Mucosa of descending colon (tissue), 3 donors: ENCODE data around the gene FFAR4. TPM values are rescaled to one million over a fixed set of nuclear protein-coding genes. Genes with fewer than 3 reads are reported as not detected.
"Not testable (repeated sequence)": the region's sequence is repeated elsewhere in the genome, so short reads cannot be mapped to it uniquely, and the experiment has no call there.

ENCODE experiments used
- ATAC-seq: fragments of 200-7000 bp; cut with Tn5 transposase; one replicate; pipeline ENCODE4 v1.9.1; 2020; ENCODE audit warnings: mild to moderate bottlenecking, moderate library complexity
- DNase-seq, 3 donors: peaks; one replicate each; pipeline ENCODE4 v3.0.0-alpha.2; 2020
- H3K36me3 ChIP-seq: fragments of 200-600 bp; one replicate; pipeline ENCODE4 v1.8.0; 2021; ENCODE audit warnings: low read depth, mild to moderate bottlenecking
- H3K4me1 ChIP-seq: fragments of 200-600 bp; one replicate; pipeline ENCODE4 v1.8.0; 2021; ENCODE audit warnings: low read depth, mild to moderate bottlenecking
- H3K4me3 ChIP-seq: fragments of 200-600 bp; one replicate; pipeline ENCODE4 v1.8.0; 2021; ENCODE audit warnings: mild to moderate bottlenecking
- H3K9me3 ChIP-seq: fragments of 200-600 bp; one replicate; pipeline ENCODE4 v1.8.0; 2021; ENCODE audit warnings: mild to moderate bottlenecking
- CTCF ChIP-seq: fragments of 200-600 bp; IDR thresholded peaks from one replicate; pipeline ENCODE4 v1.8.0; 2022; ENCODE audit warnings: antibody characterized with exemption, mild to moderate bottlenecking
- intact Hi-C, 2 donors: fragments of 100-400 bp; cut with DNase I in 1 of 2; cut with micrococcal nuclease in 1 of 2; formaldehyde crosslinking; loops; one replicate each; pipeline versions ENCODE4 v1.11.0 to v1.11.1; 2022; cut with DNase I, micrococcal nuclease
- long read RNA-seq, 2 donors: library from polyadenylated mRNA; unstranded; transcript quantifications; one replicate each; pipeline ENCODE4 v2.0.0, GENCODE V29; 2019 to 2021
- total RNA-seq, 3 donors: library from RNA; stranded (reverse); fragmentation: NEBNext Ultra II Directional in 2 of 3; extraction: Animal tissue kit (Norgen Biotek cat#: 25700) in 2 of 3; gene quantifications; one replicate each; pipeline versions ENCODE4 v1.2.1 to v1.2.4, GENCODE V29; 2021 to 2023
- donor health status: DM: no; HTN: no; CAD: no; lungs with moderate emphysema.
- donor health status: DM: no; HTN: no; CAD: no.
- donor health status: DM: no; HTN: yes; CAD: no.

The FFAR4 gene
- 10 to 100 TPM; 17.4 to 36.3 (median 28.7) TPM for total RNA-seq
- long read RNA-seq, donor 1, transcript FFAR4-201 (3 exons, 3,605 nt): major isoform, 22 of 28 reads
- long read RNA-seq, donor 1, partial matches to known transcripts: 3 of 28 reads
- long read RNA-seq, donor 1, other reads (novel, unspliced or antisense): 3 of 28 reads
- long read RNA-seq, donor 2, transcript FFAR4-201 (3 exons, 3,605 nt): major isoform, 45 of 51 reads
- long read RNA-seq, donor 2, partial matches to known transcripts: 1 of 51 reads
- long read RNA-seq, donor 2, other reads (novel, unspliced or antisense): 5 of 51 reads

- peak within 1 kb of the TSS; percentile 11 for H3K4me3 ChIP-seq
- ATAC-seq (peak; percentile 93), DNase-seq (peak; percentile 57 to 81 (median 80))
- H3K4me1 ChIP-seq: peaks cover 6% of the 10 kb centered on the region
- TF ChIP-seq CTCF: no peak
- intact Hi-C loops: no loop called here
- H3K9me3 ChIP-seq: no peaks in the 10 kb centered on the region
- H3K36me3 ChIP-seq: no peaks in the 10 kb centered on the region
These were observed at the start of gene FFAR4 for GRCh38 chr10:93566435-93567276. Gene FFAR4, plus strand, starts transcription at chr10:93566665. Its CDS starts 56 bp downstream, at chr10:93566721.

GRCh38 chr10:93518531-93518930 is 47.9 kb upstream of the FFAR4 start:
- ATAC-seq (no peak), DNase-seq (no peak)
- Histone ChIP-seq H3K4me3 (no peak overlapping the region), H3K4me1 (no peaks in the 10 kb centered on the region), H3K36me3 (no peaks in the 10 kb centered on the region), H3K9me3 (no peaks in the 10 kb centered on the region)
- intact Hi-C loops: no loop called here
- TF ChIP-seq CTCF: no peak

- intact Hi-C loops: no loop called here
- ATAC-seq: no peak
These were observed 31.2 kb upstream of the FFAR4 start for GRCh38 chr10:93535293-93535692.

GRCh38 chr10:93540871-93541270 is 25.6 kb upstream of the FFAR4 start:
- H3K36me3 ChIP-seq, H3K4me1 ChIP-seq, intact Hi-C loops, H3K4me3 ChIP-seq, ATAC-seq, DNase-seq, H3K9me3 ChIP-seq: not testable (repeated sequence)

More at GRCh38 chr10:93535293-93535692, 31.2 kb upstream of the FFAR4 start:
- Histone ChIP-seq H3K4me3 (no peak overlapping the region), H3K4me1 (no peaks in the 10 kb centered on the region), H3K9me3 (no peaks in the 10 kb centered on the region), H3K36me3 (no peaks in the 10 kb centered on the region)
- DNase-seq: no peak
- TF ChIP-seq CTCF: no peak

GRCh38 chr10:93541402-93542357 is 24.8 kb upstream of the FFAR4 start:
- intact Hi-C loops: no loop called here
- DNase-seq (peak; percentile 60 to 79 (median 71)), ATAC-seq (peak; percentile 93)
- Histone ChIP-seq H3K9me3 (no peaks in the 10 kb centered on the region), H3K4me1 (peaks cover 8% of the 10 kb centered on the region), H3K4me3 (no peak overlapping the region), H3K36me3 (no peaks in the 10 kb centered on the region)
- TF ChIP-seq CTCF: peak; percentile 80
